Naive thymus-derived CD4-positive, alpha-beta T cell (primary cell): Measurements from ENCODE around the gene SOX2. TPM values are rescaled to one million over a fixed set of nuclear protein-coding genes. Genes with fewer than 3 reads are reported as not detected.

Experiments
- ATAC-seq: fragments of 150-1000 bp; cut with Tn5 transposase; 2 replicates; pipeline ENCODE4 v1.10.0; 2021; ENCODE audit warnings: mild to moderate bottlenecking, moderate library complexity
- CTCF ChIA-PET: fragments of 350-600 bp; sonication (Branson Sonifier 250); formaldehyde crosslinking; loops from one replicate; lab custom pipeline; 2021; ENCODE audit warnings: antibody characterized with exemption; lab: Charles Lee
- POLR2A ChIA-PET: fragments of 350-600 bp; sonication (Branson Sonifier 250); formaldehyde crosslinking; loops from one replicate; lab custom pipeline; 2021; ENCODE audit warnings: antibody characterized with exemption, inconsistent platforms; lab: Charles Lee
- DNase-seq, 9 donors: peaks; one replicate each; pipeline versions ENCODE4 v3.0.0 to v3.0.0-alpha.2; 2020 to 2022; ENCODE audit warnings: mixed read lengths in 1 of 9
- H3K27ac ChIP-seq: one replicate; pipeline ENCODE4 v1.7.0; 2013; ENCODE audit warnings: mild to moderate bottlenecking, low read depth, low read length, moderate library complexity
- H3K27me3 ChIP-seq, 2 donors: one replicate each; pipeline ENCODE4 v1.7.0; 2013; ENCODE audit warnings: low read length in 2 of 2, mild to moderate bottlenecking in 2 of 2, moderate library complexity in 2 of 2; ENCODE audit not compliant: control insufficient read depth in 2 of 2, insufficient read depth in 2 of 2
- H3K36me3 ChIP-seq, 3 experiments: 1 replicate in 2 of 3; 2 replicates in 1 of 3; pipeline ENCODE4 v1.7.0; 2013; ENCODE audit warnings: low read length in 3 of 3, mild to moderate bottlenecking in 3 of 3, moderate library complexity in 1 of 3; ENCODE audit not compliant: insufficient read depth in 3 of 3, control insufficient read depth in 2 of 3
- H3K4me1 ChIP-seq, 2 donors: one replicate each; pipeline ENCODE4 v1.7.0; 2013; ENCODE audit warnings: low read length in 2 of 2, mild to moderate bottlenecking in 2 of 2, moderate library complexity in 1 of 2; ENCODE audit not compliant: control insufficient read depth in 2 of 2, insufficient read depth in 2 of 2
- H3K4me3 ChIP-seq: 2 replicates; pipeline ENCODE4 v1.7.0; 2013; ENCODE audit warnings: mild to moderate bottlenecking, low read length
- H3K9me3 ChIP-seq, 3 experiments: 1 replicate in 2 of 3; 2 replicates in 1 of 3; pipeline ENCODE4 v1.7.0; 2013; ENCODE audit warnings: low read length in 3 of 3; ENCODE audit not compliant: control insufficient read depth in 2 of 3
- H3K27ac Mint-ChIP-seq, 9 donors: one replicate each; pipeline ENCODE4 v1.8.0; 2020 to 2022; ENCODE audit warnings: mixed read lengths in 9 of 9, mild to moderate bottlenecking in 8 of 9, moderate library complexity in 5 of 9, inconsistent platforms in 2 of 9
- H3K27me3 Mint-ChIP-seq, 5 donors: one replicate each; pipeline ENCODE4 v1.8.0; 2021 to 2022; ENCODE audit warnings: mixed read lengths in 5 of 5, mild to moderate bottlenecking in 1 of 5
- H3K36me3 Mint-ChIP-seq, 5 donors: one replicate each; pipeline ENCODE4 v1.8.0; 2020 to 2022; ENCODE audit warnings: mixed read lengths in 5 of 5, mild to moderate bottlenecking in 3 of 5, inconsistent platforms in 1 of 5
- H3K4me1 Mint-ChIP-seq, 7 donors: one replicate each; pipeline ENCODE4 v1.8.0; 2020 to 2022; ENCODE audit warnings: mixed read lengths in 7 of 7, mild to moderate bottlenecking in 3 of 7, inconsistent platforms in 1 of 7
- H3K4me3 Mint-ChIP-seq, 10 donors: one replicate each; pipeline ENCODE4 v1.8.0; 2020 to 2022; ENCODE audit warnings: mild to moderate bottlenecking in 10 of 10, mixed read lengths in 10 of 10, moderate library complexity in 6 of 10, inconsistent platforms in 2 of 10
- H3K9me3 Mint-ChIP-seq, 11 donors: one replicate each; pipeline ENCODE4 v1.8.0; 2020 to 2022; ENCODE audit warnings: mixed read lengths in 11 of 11, mild to moderate bottlenecking in 4 of 11, inconsistent platforms in 1 of 11, moderate library complexity in 1 of 11
- intact Hi-C, 2 donors: fragments of 100-400 bp; cut with micrococcal nuclease; formaldehyde crosslinking; loops; one replicate each; pipeline ENCODE4 v1.15.1; 2023
- polyA plus RNA-seq, 2 donors: library from polyadenylated mRNA; unstranded; fragments of 300-500 nt; fragmentation: Illumina TruSeq; gene quantifications; one replicate each; pipeline ENCODE4 v1.2.3, GENCODE V29; 2021
- total RNA-seq, 6 experiments: library from RNA in 5 of 6; stranded (reverse) in 5 of 6; gene quantifications; 1 replicate in 5 of 6; 2 replicates in 1 of 6; pipeline ENCODE4 v1.2.3 and lab custom pipeline; 2021 to 2026

The SOX2 gene
- total and polyA plus RNA-seq, 7 experiments from 2014 or later: not detected

- no peaks in the 10 kb centered on the region for H3K9me3 ChIP-seq
- no peak overlapping the region for H3K27ac ChIP-seq
- peaks cover 6 to 29% (median 17%) of the 10 kb centered on the region in 7 donors for H3K4me1 Mint-ChIP-seq
- no peaks in the 10 kb centered on the region for H3K36me3 ChIP-seq
- no peak for DNase-seq
- H3K4me3 ChIP-seq: no peak overlapping the region
- H3K9me3 Mint-ChIP-seq: peaks cover 0 to 45% (median 17%) of the 10 kb centered on the region in 11 donors
- POLR2A ChIA-PET: no interaction called here
- peaks cover 0 to 9% of the 10 kb centered on the region in 2 donors for H3K4me1 ChIP-seq
- CTCF ChIA-PET: no interaction called here
- H3K36me3 Mint-ChIP-seq: peaks cover 0 to 16% (median 0%) of the 10 kb centered on the region in 5 donors
- no peak for ATAC-seq
- peaks cover 5 to 6% of the 10 kb centered on the region in 2 donors for H3K27me3 ChIP-seq
- H3K4me3 Mint-ChIP-seq: peak overlapping the region in 4 of 10 donors; percentile 12 to 51 (median 38)
- H3K27ac Mint-ChIP-seq: peak overlapping the region in 1 of 9 donors; percentile 53
- peaks cover 72 to 84% (median 76%) of the 10 kb centered on the region in 5 donors for H3K27me3 Mint-ChIP-seq
- intact Hi-C loops: no loop called here
Measured at GRCh38 chr3:181696626-181697230, 15.0 kb upstream of the SOX2 start.

GRCh38 chr3:181698263-181698954 is 13.3 kb upstream of the SOX2 start:
- Histone ChIP-seq H3K36me3 (no peaks in the 10 kb centered on the region), H3K27me3 (peaks cover 5 to 10% of the 10 kb centered on the region in 2 donors), H3K4me1 (peaks cover 7 to 9% of the 10 kb centered on the region in 2 donors), H3K4me3 (no peak overlapping the region), H3K9me3 (peaks cover 0 to under 1% (median 0%) of the 10 kb centered on the region in 3 experiments), H3K27ac (no peak overlapping the region)
- peaks cover 0 to 17% (median 1%) of the 10 kb centered on the region in 5 donors for H3K36me3 Mint-ChIP-seq
- H3K27ac Mint-ChIP-seq: no peak overlapping the region
- no peak overlapping the region for H3K4me3 Mint-ChIP-seq
- H3K4me1 Mint-ChIP-seq: peaks cover 6 to 36% (median 21%) of the 10 kb centered on the region in 7 donors
- DNase-seq (no peak), ATAC-seq (no peak)
- ChIA-PET CTCF (no interaction called here), POLR2A (no interaction called here)
- H3K27me3 Mint-ChIP-seq: peaks cover 79 to 88% (median 85%) of the 10 kb centered on the region in 5 donors
- intact Hi-C loops: no loop called here
- peaks cover 0 to 60% (median 20%) of the 10 kb centered on the region in 11 donors for H3K9me3 Mint-ChIP-seq

DNA sequence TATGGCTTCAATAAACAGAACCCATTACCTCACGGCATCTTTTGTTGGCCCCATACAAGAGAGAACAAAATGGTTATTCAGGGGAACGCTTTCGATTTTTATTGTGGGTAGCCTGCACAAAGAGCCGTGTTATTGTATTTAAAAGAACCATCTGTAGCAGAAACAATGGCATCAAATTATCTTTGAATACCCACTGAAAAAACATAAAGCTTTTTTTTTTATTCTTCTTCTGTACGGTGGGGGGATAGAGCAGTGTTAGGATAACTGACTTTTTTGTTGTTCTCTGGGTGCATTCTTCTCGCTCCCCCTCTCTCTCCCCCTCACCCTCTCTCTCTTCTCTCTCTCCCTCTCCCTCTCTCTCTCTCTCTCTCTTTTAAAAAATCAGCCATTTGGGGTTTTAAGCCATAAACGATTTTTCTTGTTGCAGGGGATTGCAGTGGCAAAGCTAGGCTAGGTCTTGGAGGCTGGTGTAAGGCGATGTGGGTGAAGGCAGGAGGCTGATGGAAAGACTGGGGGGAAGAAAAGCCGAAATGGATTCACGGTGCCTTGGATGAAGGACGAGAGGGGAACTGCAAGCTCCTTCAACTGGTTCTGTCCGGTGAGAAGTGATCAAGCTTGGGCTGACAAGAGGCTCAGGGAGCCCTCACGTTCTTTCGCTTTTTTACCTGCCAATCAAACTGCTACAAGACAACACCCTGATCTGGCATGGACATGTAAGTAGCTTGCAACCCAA is 12.4 kb upstream of the SOX2 start:
- Histone ChIP-seq H3K9me3 (peaks cover 0 to 4% (median 0%) of the 10 kb centered on the region in 3 experiments), H3K36me3 (no peaks in the 10 kb centered on the region), H3K4me3 (no peak overlapping the region), H3K27me3 (peaks cover 5 to 18% of the 10 kb centered on the region in 2 donors), H3K27ac (no peak overlapping the region), H3K4me1 (peaks cover 7 to 9% of the 10 kb centered on the region in 2 donors)
- POLR2A ChIA-PET: no interaction called here
- peaks cover 6 to 36% (median 23%) of the 10 kb centered on the region in 7 donors for H3K4me1 Mint-ChIP-seq
- DNase-seq: no peak
- CTCF ChIA-PET: interaction anchor here (0.7 kb wide), 1 partner anchor 989 kb away, joined by 5 read pairs; no protein-coding TSS in a partner anchor
- peaks cover 0 to 21% (median 3%) of the 10 kb centered on the region in 5 donors for H3K36me3 Mint-ChIP-seq
- H3K9me3 Mint-ChIP-seq: peaks cover 0 to 65% (median 22%) of the 10 kb centered on the region in 11 donors
- intact Hi-C loops: no loop called here
- no peak overlapping the region for H3K27ac Mint-ChIP-seq
- no peak for ATAC-seq
- peak overlapping the region in 3 of 10 donors; percentile 8 to 77 (median 11) for H3K4me3 Mint-ChIP-seq
- peaks cover 79 to 89% (median 83%) of the 10 kb centered on the region in 5 donors for H3K27me3 Mint-ChIP-seq

DNA sequence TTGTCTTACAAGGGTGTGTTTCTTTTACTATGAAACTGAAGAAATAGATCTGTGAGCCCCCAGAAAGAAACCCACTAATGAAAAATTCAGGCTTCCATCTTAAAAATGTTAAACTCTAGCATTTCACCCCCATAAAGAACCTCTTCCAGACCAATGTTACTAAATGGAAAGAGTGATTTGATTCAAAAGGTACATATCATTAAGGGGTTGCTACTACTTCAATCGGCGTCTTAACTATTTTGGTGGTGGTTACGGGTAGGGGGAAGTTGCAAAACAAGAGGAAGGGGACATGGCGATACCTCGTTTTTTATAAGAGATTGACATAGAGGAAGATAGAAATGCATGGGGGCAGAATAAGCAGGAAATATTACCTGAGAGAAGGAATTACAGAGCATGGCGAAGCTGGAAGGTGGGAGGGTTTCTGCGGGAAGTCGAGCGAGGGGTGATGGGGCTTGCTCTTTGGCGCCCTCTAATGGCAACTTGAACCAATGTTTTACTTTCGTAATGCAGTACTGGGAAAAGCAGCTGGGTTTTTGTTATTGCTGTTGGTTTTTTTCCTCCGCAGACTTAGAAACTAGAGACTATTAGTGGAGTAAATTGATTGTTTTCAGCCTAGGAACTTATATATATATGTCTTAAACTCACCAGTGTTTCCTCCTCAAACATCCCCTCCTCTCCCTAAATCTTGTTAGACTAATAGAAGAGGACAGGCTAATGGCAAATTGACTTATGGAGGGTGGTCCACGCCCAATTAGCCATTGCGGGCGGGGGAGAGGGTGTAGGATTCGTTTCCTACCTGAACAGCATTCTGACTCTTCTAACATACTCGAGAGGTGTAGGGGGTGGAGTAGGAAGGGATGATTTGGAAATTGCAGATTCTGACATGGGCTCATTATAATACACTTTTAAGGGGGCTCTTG is 11.3 kb upstream of the SOX2 start:
- Mint-ChIP-seq H3K4me1 (peaks cover 6 to 40% (median 26%) of the 10 kb centered on the region in 7 donors), H3K27ac (peak overlapping the region in 1 of 9 donors; percentile 62), H3K9me3 (peaks cover 0 to 72% (median 24%) of the 10 kb centered on the region in 11 donors), H3K36me3 (peaks cover 0 to 24% (median 3%) of the 10 kb centered on the region in 5 donors), H3K27me3 (peaks cover 86 to 94% (median 91%) of the 10 kb centered on the region in 5 donors), H3K4me3 (peak overlapping the region; percentile 20 to 81 (median 63))
- ChIA-PET POLR2A (no interaction called here), CTCF (no interaction called here)
- DNase-seq (peak in 4 of 9 donors; percentile 29 to 56 (median 37)), ATAC-seq (peak; percentile 70)
- intact Hi-C loops: loop anchor here in 1 of 2 donors (1.0 to 5.0 kb wide), 6 partner anchors 11 to 982 kb away; partner anchors contain the start of gene SOX2
- Histone ChIP-seq H3K4me1 (peaks cover 7 to 9% of the 10 kb centered on the region in 2 donors), H3K36me3 (no peaks in the 10 kb centered on the region), H3K27ac (no peak overlapping the region), H3K9me3 (peaks cover 0 to 4% (median 0%) of the 10 kb centered on the region in 3 experiments), H3K4me3 (peak overlapping the region; percentile 8), H3K27me3 (peaks cover 6 to 24% of the 10 kb centered on the region in 2 donors)

GRCh38 chr3:181701096-181701495 is 10.6 kb upstream of the SOX2 start:
- Histone ChIP-seq H3K27ac (no peak overlapping the region), H3K27me3 (peaks cover 8 to 28% of the 10 kb centered on the region in 2 donors), H3K4me1 (peaks cover 7 to 9% of the 10 kb centered on the region in 2 donors), H3K36me3 (no peaks in the 10 kb centered on the region), H3K4me3 (no peak overlapping the region), H3K9me3 (peaks cover 0 to 4% (median 0%) of the 10 kb centered on the region in 3 experiments)
- CTCF ChIA-PET: no interaction called here
- Mint-ChIP-seq H3K27ac (no peak overlapping the region), H3K36me3 (peaks cover 0 to 24% (median 3%) of the 10 kb centered on the region in 5 donors), H3K27me3 (peaks cover 90 to 95% (median 92%) of the 10 kb centered on the region in 5 donors), H3K4me1 (peaks cover 6 to 37% (median 26%) of the 10 kb centered on the region in 7 donors), H3K4me3 (peak overlapping the region in 4 of 10 donors; percentile 45 to 77 (median 56)), H3K9me3 (peaks cover 0 to 76% (median 24%) of the 10 kb centered on the region in 11 donors)
- POLR2A ChIA-PET: no interaction called here
- no peak for ATAC-seq
- intact Hi-C loops: loop anchor here in 1 of 2 donors (2.0 to 5.0 kb wide), 3 partner anchors 489 to 982 kb away; no protein-coding TSS in a partner anchor
- no peak for DNase-seq
